Right lobe of liver (tissue), 4 donors: ENCODE measurements around the gene HES3.

Experiments
- CTCF ChIP-seq, 4 donors: fragments of 200-600 bp in 3 of 4; fragments of 450-650 bp in 1 of 4; IDR thresholded peaks; one replicate each; pipeline versions ENCODE4 v1.5.1 to v1.8.0; 2016 to 2022; ENCODE audit warnings: antibody characterized with exemption in 4 of 4, mild to moderate bottlenecking in 2 of 4
- POLR2A ChIP-seq: fragments of 450-650 bp; IDR thresholded peaks from one replicate; pipeline ENCODE4 v1.6.1; 2017; ENCODE audit warnings: antibody characterized with exemption, mild to moderate bottlenecking
- donor health status: DM: no; HTN: no; CAD: no.
- donor health status: DM: no; HTN: no; CAD: no.
- donor health status: DM: no; HTN: yes; CAD: no.

- peak; percentile 14 to 44 (median 33) for TF ChIP-seq CTCF (IDR thresholded peaks at IDR 0.05)
- TF ChIP-seq POLR2A = no peak
Observed at GRCh38 chr1:6280761-6281451, 36.9 kb downstream of the HES3 start.
